ENCODE data around the gene CDKL4.

CDKL4 gene

GRCh38 chr2:39181297-39181696, 62.5 kb downstream of the CDKL4 start:
- Histone ChIP-seq H3K27me3 (replicated peaks in 2 of 5; ENCODE audit: control insufficient read depth in 4 of 5, insufficient read depth in 5 of 5, low read length in 4 of 5) (no peaks in the 10 kb centered on the region), H3K36me3 (ENCODE audit: control insufficient read depth in 4 of 4, insufficient read depth in 4 of 4, low read length in 3 of 4) (no peaks in the 10 kb centered on the region), H3K9me3 (ENCODE audit: control extremely low read depth in 1 of 5, control insufficient read depth in 4 of 5, insufficient read depth in 2 of 5, low read depth in 1 of 5, low read length in 4 of 5) (no peaks in the 10 kb centered on the region), H3K27ac (ENCODE audit: insufficient read depth in 1 of 2, low read depth in 1 of 2, low read length in 2 of 2, poor library complexity in 1 of 2, severe bottlenecking in 2 of 2) (no peak overlapping the region), H3K4me1 (ENCODE audit: control extremely low read depth in 1 of 4, control insufficient read depth in 4 of 4, insufficient read depth in 4 of 4, low read length in 3 of 4) (no peaks in the 10 kb centered on the region), H3K4me3 (ENCODE audit: control insufficient read depth in 1 of 7, extremely low read depth in 1 of 7, insufficient read depth in 4 of 7, low read depth in 2 of 7, low read length in 6 of 7) (no peak overlapping the region)
- WGBS (ENCODE audit: insufficient coverage): no CpG with 5 or more reads among the region's 2 CpGs
- POLR2A ChIA-PET: no interaction called here
- no peak for DNase-seq
- CTCF ChIA-PET: no interaction called here

GRCh38 chr2:39179974-39180960, 63.5 kb downstream of the CDKL4 start:
- Histone ChIP-seq H3K9me3 (ENCODE audit: control extremely low read depth in 1 of 5, control insufficient read depth in 4 of 5, insufficient read depth in 2 of 5, low read depth in 1 of 5, low read length in 4 of 5) (no peaks in the 10 kb centered on the region), H3K4me1 (ENCODE audit: control extremely low read depth in 1 of 4, control insufficient read depth in 4 of 4, insufficient read depth in 4 of 4, low read length in 3 of 4) (no peaks in the 10 kb centered on the region), H3K4me3 (ENCODE audit: control insufficient read depth in 1 of 7, extremely low read depth in 1 of 7, insufficient read depth in 4 of 7, low read depth in 2 of 7, low read length in 6 of 7) (no peak overlapping the region), H3K36me3 (ENCODE audit: control insufficient read depth in 4 of 4, insufficient read depth in 4 of 4, low read length in 3 of 4) (no peaks in the 10 kb centered on the region), H3K27ac (ENCODE audit: insufficient read depth in 1 of 2, low read depth in 1 of 2, low read length in 2 of 2, poor library complexity in 1 of 2, severe bottlenecking in 2 of 2) (no peak overlapping the region), H3K27me3 (replicated peaks in 2 of 5; ENCODE audit: control insufficient read depth in 4 of 5, insufficient read depth in 5 of 5, low read length in 4 of 5) (no peaks in the 10 kb centered on the region)
- POLR2A ChIA-PET: no interaction called here
- no peak for DNase-seq
- 92% methylated on average over 9 of the region's 12 CpGs for WGBS (ENCODE audit: insufficient coverage)
- CTCF ChIA-PET: no interaction called here

GRCh38 chr2:39178756-39179155, 65.0 kb downstream of the CDKL4 start:
- ChIA-PET POLR2A (no interaction called here), CTCF (interaction anchor here (0.6 kb wide), 1 partner anchor 30 kb away, joined by 3 read pairs; no protein-coding TSS in a partner anchor)
- no peaks in the 10 kb centered on the region for H3K4me1 ChIP-seq (ENCODE audit: control extremely low read depth in 1 of 4, control insufficient read depth in 4 of 4, insufficient read depth in 4 of 4, low read length in 3 of 4)
- WGBS (ENCODE audit: insufficient coverage): 100% methylated on average over 1 of the region's 4 CpGs
- no peaks in the 10 kb centered on the region for H3K36me3 ChIP-seq (ENCODE audit: control insufficient read depth in 4 of 4, insufficient read depth in 4 of 4, low read length in 3 of 4)
- H3K4me3 ChIP-seq (ENCODE audit: control insufficient read depth in 1 of 7, extremely low read depth in 1 of 7, insufficient read depth in 4 of 7, low read depth in 2 of 7, low read length in 6 of 7): no peak overlapping the region
- no peak overlapping the region for H3K27ac ChIP-seq (ENCODE audit: insufficient read depth in 1 of 2, low read depth in 1 of 2, low read length in 2 of 2, poor library complexity in 1 of 2, severe bottlenecking in 2 of 2)
- no peaks in the 10 kb centered on the region for H3K9me3 ChIP-seq (ENCODE audit: control extremely low read depth in 1 of 5, control insufficient read depth in 4 of 5, insufficient read depth in 2 of 5, low read depth in 1 of 5, low read length in 4 of 5)
- no peaks in the 10 kb centered on the region for H3K27me3 ChIP-seq (replicated peaks in 2 of 5; ENCODE audit: control insufficient read depth in 4 of 5, insufficient read depth in 5 of 5, low read length in 4 of 5)
- no peak for DNase-seq

GRCh38 chr2:39176997-39177396, 66.8 kb downstream of the CDKL4 start:
- DNase-seq: no peak
- Histone ChIP-seq H3K9me3 (ENCODE audit: control extremely low read depth in 1 of 5, control insufficient read depth in 4 of 5, insufficient read depth in 2 of 5, low read depth in 1 of 5, low read length in 4 of 5) (no peaks in the 10 kb centered on the region), H3K4me1 (ENCODE audit: control extremely low read depth in 1 of 4, control insufficient read depth in 4 of 4, insufficient read depth in 4 of 4, low read length in 3 of 4) (no peaks in the 10 kb centered on the region), H3K27me3 (replicated peaks in 2 of 5; ENCODE audit: control insufficient read depth in 4 of 5, insufficient read depth in 5 of 5, low read length in 4 of 5) (no peaks in the 10 kb centered on the region), H3K4me3 (ENCODE audit: control insufficient read depth in 1 of 7, extremely low read depth in 1 of 7, insufficient read depth in 4 of 7, low read depth in 2 of 7, low read length in 6 of 7) (no peak overlapping the region), H3K36me3 (ENCODE audit: control insufficient read depth in 4 of 4, insufficient read depth in 4 of 4, low read length in 3 of 4) (no peaks in the 10 kb centered on the region), H3K27ac (ENCODE audit: insufficient read depth in 1 of 2, low read depth in 1 of 2, low read length in 2 of 2, poor library complexity in 1 of 2, severe bottlenecking in 2 of 2) (no peak overlapping the region)
- WGBS (ENCODE audit: insufficient coverage): 83% methylated on average over 4 of the region's 4 CpGs
- POLR2A ChIA-PET: interaction anchor here (1.0 kb wide), 1 partner anchor 14 kb away, joined by 5 read pairs; no protein-coding TSS in a partner anchor
- CTCF ChIA-PET: interaction anchor here (1.0 kb wide), 1 partner anchor 9 kb away, joined by 3 read pairs; no protein-coding TSS in a partner anchor

- Histone ChIP-seq H3K27me3 (replicated peaks in 2 of 5; ENCODE audit: control insufficient read depth in 4 of 5, insufficient read depth in 5 of 5, low read length in 4 of 5) (no peaks in the 10 kb centered on the region), H3K4me1 (ENCODE audit: control extremely low read depth in 1 of 4, control insufficient read depth in 4 of 4, insufficient read depth in 4 of 4, low read length in 3 of 4) (no peaks in the 10 kb centered on the region), H3K4me3 (ENCODE audit: control insufficient read depth in 1 of 7, extremely low read depth in 1 of 7, insufficient read depth in 4 of 7, low read depth in 2 of 7, low read length in 6 of 7) (no peak overlapping the region), H3K27ac (ENCODE audit: insufficient read depth in 1 of 2, low read depth in 1 of 2, low read length in 2 of 2, poor library complexity in 1 of 2, severe bottlenecking in 2 of 2) (no peak overlapping the region), H3K36me3 (ENCODE audit: control insufficient read depth in 4 of 4, insufficient read depth in 4 of 4, low read length in 3 of 4) (no peaks in the 10 kb centered on the region), H3K9me3 (ENCODE audit: control extremely low read depth in 1 of 5, control insufficient read depth in 4 of 5, insufficient read depth in 2 of 5, low read depth in 1 of 5, low read length in 4 of 5) (no peaks in the 10 kb centered on the region)
- ChIA-PET CTCF (interaction anchor here (0.9 kb wide), 1 partner anchor 11 kb away, joined by 3 read pairs; no protein-coding TSS in a partner anchor), POLR2A (no interaction called here)
- WGBS (ENCODE audit: insufficient coverage): no CpG with 5 or more reads among the region's 5 CpGs
- DNase-seq: no peak
These were observed 68.6 kb downstream of the CDKL4 start for GRCh38 chr2:39175026-39175812.

- CTCF ChIA-PET: no interaction called here
- H3K9me3 ChIP-seq (ENCODE audit: control extremely low read depth in 1 of 5, control insufficient read depth in 4 of 5, insufficient read depth in 2 of 5, low read depth in 1 of 5, low read length in 4 of 5): no peaks in the 10 kb centered on the region
- H3K4me3 ChIP-seq (ENCODE audit: control insufficient read depth in 1 of 7, extremely low read depth in 1 of 7, insufficient read depth in 4 of 7, low read depth in 2 of 7, low read length in 6 of 7): no peak overlapping the region
- no peak overlapping the region for H3K27ac ChIP-seq (ENCODE audit: insufficient read depth in 1 of 2, low read depth in 1 of 2, low read length in 2 of 2, poor library complexity in 1 of 2, severe bottlenecking in 2 of 2)
- no peaks in the 10 kb centered on the region for H3K36me3 ChIP-seq (ENCODE audit: control insufficient read depth in 4 of 4, insufficient read depth in 4 of 4, low read length in 3 of 4)
- WGBS (ENCODE audit: insufficient coverage): 96% methylated on average over 6 of the region's 8 CpGs
- H3K4me1 ChIP-seq (ENCODE audit: control extremely low read depth in 1 of 4, control insufficient read depth in 4 of 4, insufficient read depth in 4 of 4, low read length in 3 of 4): no peaks in the 10 kb centered on the region
- no peaks in the 10 kb centered on the region for H3K27me3 ChIP-seq (replicated peaks in 2 of 5; ENCODE audit: control insufficient read depth in 4 of 5, insufficient read depth in 5 of 5, low read length in 4 of 5)
- no peak for DNase-seq
- POLR2A ChIA-PET: no interaction called here
These were observed 69.7 kb downstream of the CDKL4 start for GRCh38 chr2:39174022-39174421.
